Body of pancreas (tissue), 4 donors: ENCODE data around the gene PRDM15.

Source experiments
- CTCF ChIP-seq, 7 experiments: fragments of 450-650 bp in 4 of 7; fragments of 200-600 bp in 3 of 7; sonication (generic) in 3 of 7; IDR thresholded peaks; one replicate each; pipeline ENCODE4 v1.5.1; 2016 to 2019; ENCODE audit warnings: antibody characterized with exemption in 7 of 7
- POLR2A ChIP-seq, 3 donors: fragments of 450-650 bp; IDR thresholded peaks; one replicate each; pipeline ENCODE4 v1.6.1; 2016; ENCODE audit warnings: antibody characterized with exemption in 3 of 3, mild to moderate bottlenecking in 2 of 3

- no peak for TF ChIP-seq CTCF (IDR thresholded peaks at IDR 0.05)
- TF ChIP-seq POLR2A (IDR thresholded peaks at IDR 0.05) = no peak
Observed at GRCh38 chr21:41914965-41915364, 35.8 kb upstream of the PRDM15 start.
